HAP-1 (cell line): ENCODE data around the gene ANAPC1.
A peak's percentile ranks its signal among the peaks of the same experiment; 100 is the strongest.
"Not testable (repeated sequence)": the region's sequence is repeated elsewhere in the genome, so short reads cannot be mapped to it uniquely, and the experiment has no call there.

ENCODE experiments used
- DNase-seq, 2 experiments: peaks; one replicate each; pipeline ENCODE4 v3.0.0-alpha.2; 2016 to 2020; ENCODE audit warnings: low spot score in 2 of 2
- H3K27me3 ChIP-seq: fragments of 250-450 bp; sonication (Bioruptor Pico); 2 replicates; pipeline ENCODE4 v1.5.1; 2020; ENCODE audit warnings: low read depth, mild to moderate bottlenecking, moderate library complexity
- H3K36me3 ChIP-seq: fragments of 250-450 bp; sonication (Bioruptor Pico); replicated peaks from 2 replicates; pipeline ENCODE4 v1.5.1; 2020; ENCODE audit warnings: mild to moderate bottlenecking
- H3K4me1 ChIP-seq: fragments of 250-450 bp; sonication (Bioruptor Pico); 2 replicates; pipeline ENCODE4 v1.5.1; 2020; ENCODE audit warnings: mild to moderate bottlenecking
- H3K4me3 ChIP-seq: fragments of 250-450 bp; sonication (Bioruptor Pico); 2 replicates; pipeline ENCODE4 v1.5.1; 2020; ENCODE audit warnings: mild to moderate bottlenecking, moderate library complexity
- H3K9me3 ChIP-seq: fragments of 250-450 bp; sonication (Bioruptor Pico); 2 replicates; pipeline ENCODE4 v1.5.1; 2020; ENCODE audit warnings: mild to moderate bottlenecking, moderate library complexity
- in situ Hi-C: fragments of 300-500 bp; cut with MboI; formaldehyde crosslinking; loops from 3 replicates; pipeline ENCODE4 v1.14.3; 2020; ENCODE audit warnings: low sequenced_read_pairs, inconsistent platforms, mixed read lengths

ANAPC1 gene

GRCh38 chr2:111897630-111897923 is 13.6 kb upstream of the ANAPC1 start:
- no peak for DNase-seq
- Histone ChIP-seq H3K4me3 (peak overlapping the region; percentile 88), H3K27me3 (no peaks in the 10 kb centered on the region), H3K36me3 (no peaks in the 10 kb centered on the region), H3K9me3 (no peaks in the 10 kb centered on the region), H3K4me1 (peaks cover 14% of the 10 kb centered on the region)
- in situ Hi-C loops = loop anchor here (25.0 kb wide), 1 partner anchor 365 kb away; the partner anchor contains the start of gene ZC3H8

GRCh38 chr2:111896576-111896975 is 12.6 kb upstream of the ANAPC1 start:
- no peak for DNase-seq
- no peak overlapping the region for H3K4me3 ChIP-seq
- no peaks in the 10 kb centered on the region for H3K27me3 ChIP-seq
- H3K36me3 ChIP-seq = no peaks in the 10 kb centered on the region
- in situ Hi-C loops = loop anchor here (25.0 kb wide), 1 partner anchor 366 kb away; the partner anchor contains the start of gene ZC3H8
- peaks cover 14% of the 10 kb centered on the region for H3K4me1 ChIP-seq
- H3K9me3 ChIP-seq = no peaks in the 10 kb centered on the region

GRCh38 chr2:111896024-111896423 is 12.0 kb upstream of the ANAPC1 start:
- no peak overlapping the region for H3K4me3 ChIP-seq
- no peaks in the 10 kb centered on the region for H3K27me3 ChIP-seq
- no peaks in the 10 kb centered on the region for H3K9me3 ChIP-seq
- peak in 1 of 2 experiments; percentile 46 for DNase-seq
- in situ Hi-C loops = loop anchor here (25.0 kb wide), 1 partner anchor 366 kb away; the partner anchor contains the start of gene ZC3H8
- H3K36me3 ChIP-seq = no peaks in the 10 kb centered on the region
- H3K4me1 ChIP-seq = peaks cover 11% of the 10 kb centered on the region

GRCh38 chr2:111884592-111884964 is 585 bp upstream of the ANAPC1 start:
- in situ Hi-C loops = loop anchor here (25.0 kb wide), 1 partner anchor 378 kb away; the partner anchor contains the start of gene ZC3H8

GRCh38 chr2:111872806-111873205 is 11.2 kb downstream of the ANAPC1 start:
- not testable (repeated sequence) for DNase-seq, H3K27me3 ChIP-seq, H3K4me1 ChIP-seq, H3K4me3 ChIP-seq, H3K9me3 ChIP-seq
- in situ Hi-C loops = loop anchor here (25.0 kb wide), 1 partner anchor 689 kb away; no protein-coding TSS in a partner anchor
- peaks cover 22% of the 10 kb centered on the region for H3K36me3 ChIP-seq

More at GRCh38 chr2:111884592-111884964, 585 bp upstream of the ANAPC1 start:
- Histone ChIP-seq H3K4me1 (peaks cover 12% of the 10 kb centered on the region), H3K27me3 (no peaks in the 10 kb centered on the region), H3K9me3 (no peaks in the 10 kb centered on the region), H3K4me3 (peak overlapping the region; percentile 99), H3K36me3 (peaks cover 9% of the 10 kb centered on the region)
- DNase-seq = no peak

DNA sequence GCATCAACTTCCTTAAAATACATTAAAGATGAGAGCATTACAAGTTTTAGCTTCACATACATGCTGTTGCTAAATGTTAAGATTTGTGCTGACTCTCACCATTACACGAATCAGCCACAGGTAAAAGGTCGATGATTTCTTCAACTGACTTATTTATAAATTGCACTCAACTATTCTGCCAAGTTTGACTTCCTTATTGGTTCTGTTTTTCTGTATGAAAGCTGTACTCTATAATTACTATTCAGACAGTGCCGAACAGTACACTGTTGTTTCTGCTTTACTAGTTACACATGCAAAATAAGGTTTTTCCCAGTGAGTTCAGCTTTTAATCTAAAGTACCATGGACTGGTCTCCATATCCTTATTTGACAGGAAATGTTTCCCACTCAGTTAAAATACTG is 18.9 kb downstream of the ANAPC1 start:
- DNase-seq, H3K9me3 ChIP-seq, H3K4me3 ChIP-seq, H3K27me3 ChIP-seq, H3K4me1 ChIP-seq: not testable (repeated sequence)
- H3K36me3 ChIP-seq = peaks cover 12% of the 10 kb centered on the region
- in situ Hi-C loops = loop anchor here (25.0 kb wide), 1 partner anchor 697 kb away; no protein-coding TSS in a partner anchor

DNA sequence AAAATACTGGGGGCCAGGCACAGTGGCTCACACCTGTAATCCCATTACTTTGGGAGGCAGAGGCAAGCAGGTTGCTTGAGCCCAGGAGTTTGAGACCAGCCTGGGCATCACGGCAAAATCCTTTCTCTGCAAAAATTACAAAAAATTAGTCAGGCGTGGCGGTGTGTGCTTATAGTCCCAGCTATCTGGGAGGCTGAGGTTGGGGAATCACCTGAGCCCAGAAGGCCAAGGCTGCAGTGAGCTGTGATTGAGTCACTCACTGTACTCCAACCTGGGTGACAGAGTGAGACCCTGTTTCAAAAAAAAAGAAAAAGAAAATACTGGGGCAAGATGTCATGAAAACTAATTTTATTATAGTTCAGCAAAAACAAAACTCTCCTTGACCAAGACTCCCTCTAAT is 24.0 kb downstream of the ANAPC1 start:
- not testable (repeated sequence) for H3K4me3 ChIP-seq, H3K9me3 ChIP-seq, DNase-seq, H3K36me3 ChIP-seq, H3K27me3 ChIP-seq, H3K4me1 ChIP-seq
- in situ Hi-C loops = loop anchor here (25.0 kb wide), 1 partner anchor 702 kb away; no protein-coding TSS in a partner anchor

DNA sequence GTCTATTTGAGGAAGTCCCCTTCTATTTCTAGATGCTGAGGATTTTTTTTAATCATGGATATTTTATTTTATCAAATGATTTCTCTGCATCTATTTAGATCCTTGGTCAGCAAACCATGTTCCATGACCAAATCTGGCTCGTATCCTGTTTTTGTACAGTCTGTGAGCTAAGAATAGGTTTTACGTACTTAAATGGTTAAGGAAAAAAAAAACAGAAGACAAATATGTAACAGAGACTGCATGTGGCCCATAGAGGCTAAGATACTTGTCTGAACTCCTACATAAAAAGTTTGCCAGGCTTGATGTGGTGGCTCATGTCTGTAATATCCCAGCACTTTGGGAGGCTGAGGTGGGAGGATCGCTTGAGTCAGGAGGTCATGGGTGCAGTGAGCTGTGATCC is 31.4 kb downstream of the ANAPC1 start:
- H3K36me3 ChIP-seq, H3K4me3 ChIP-seq, H3K27me3 ChIP-seq, DNase-seq, H3K9me3 ChIP-seq, H3K4me1 ChIP-seq: not testable (repeated sequence)
- in situ Hi-C loops = loop anchor here (25.0 kb wide), 1 partner anchor 710 kb away; no protein-coding TSS in a partner anchor

GRCh38 chr2:111850646-111851045 is 33.3 kb downstream of the ANAPC1 start:
- peak in 1 of 2 experiments; percentile 64 for DNase-seq
- H3K4me3 ChIP-seq, H3K36me3 ChIP-seq, H3K4me1 ChIP-seq, H3K9me3 ChIP-seq, H3K27me3 ChIP-seq: not testable (repeated sequence)
- in situ Hi-C loops = loop anchor here (25.0 kb wide), 1 partner anchor 712 kb away; no protein-coding TSS in a partner anchor

DNA sequence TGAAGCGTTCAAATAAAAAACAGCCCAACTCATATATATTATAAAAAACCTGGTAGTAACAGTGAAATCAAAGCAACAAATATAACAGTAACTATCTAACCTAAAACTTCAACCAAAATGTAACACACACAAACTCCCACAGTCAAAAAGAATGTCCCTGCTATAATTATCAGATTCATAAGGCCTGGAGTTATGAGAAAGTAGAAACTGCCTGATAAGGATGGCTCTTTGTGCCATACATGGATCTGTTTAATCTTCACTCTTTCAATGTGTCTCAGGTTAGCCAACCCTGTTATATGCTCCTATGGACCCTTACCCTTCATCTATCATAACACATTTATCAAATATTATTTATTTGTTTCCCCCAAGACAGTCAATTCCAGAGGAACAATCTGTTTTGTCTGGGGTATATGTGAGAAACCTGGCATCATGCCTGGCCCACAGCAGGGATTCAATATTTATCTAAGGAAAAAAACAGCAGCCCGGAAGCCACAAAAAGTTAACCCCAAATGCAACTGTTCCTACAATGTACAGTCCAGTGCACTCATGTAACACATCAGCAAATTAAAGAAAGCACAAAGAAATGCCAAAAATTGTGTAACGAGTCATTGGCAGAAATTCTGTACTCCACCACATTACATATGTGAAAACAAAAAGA is 44.2 kb downstream of the ANAPC1 start:
- H3K36me3 ChIP-seq, H3K4me3 ChIP-seq, DNase-seq, H3K27me3 ChIP-seq, H3K4me1 ChIP-seq, H3K9me3 ChIP-seq, in situ Hi-C loops: not testable (repeated sequence)

DNA sequence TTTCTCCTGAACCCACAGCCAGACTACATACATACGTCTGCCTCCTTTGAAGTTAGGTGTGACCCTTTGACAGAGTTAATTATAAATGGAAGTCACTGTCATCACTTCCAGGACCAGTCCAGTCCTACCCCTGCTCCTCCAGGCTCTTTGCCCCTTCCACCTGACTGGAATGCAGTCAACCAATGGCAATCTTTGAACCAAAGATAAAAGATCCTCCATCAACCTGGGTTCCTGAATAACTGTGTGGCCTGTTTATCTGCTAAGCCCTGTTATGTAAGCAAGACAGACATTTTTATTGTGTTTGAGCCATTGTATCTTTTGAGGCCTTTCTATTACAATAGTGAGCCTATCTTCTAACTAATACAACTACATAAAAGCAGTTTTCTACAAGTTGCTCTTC is 45.0 kb downstream of the ANAPC1 start:
- in situ Hi-C loops, H3K27me3 ChIP-seq, H3K36me3 ChIP-seq, DNase-seq, H3K4me1 ChIP-seq, H3K4me3 ChIP-seq, H3K9me3 ChIP-seq: not testable (repeated sequence)

- H3K9me3 ChIP-seq, DNase-seq, H3K4me1 ChIP-seq, H3K27me3 ChIP-seq, in situ Hi-C loops, H3K4me3 ChIP-seq: not testable (repeated sequence)
- H3K36me3 ChIP-seq = peaks cover 11% of the 10 kb centered on the region
Measured at GRCh38 chr2:111834221-111834620, 49.8 kb downstream of the ANAPC1 start.

DNA sequence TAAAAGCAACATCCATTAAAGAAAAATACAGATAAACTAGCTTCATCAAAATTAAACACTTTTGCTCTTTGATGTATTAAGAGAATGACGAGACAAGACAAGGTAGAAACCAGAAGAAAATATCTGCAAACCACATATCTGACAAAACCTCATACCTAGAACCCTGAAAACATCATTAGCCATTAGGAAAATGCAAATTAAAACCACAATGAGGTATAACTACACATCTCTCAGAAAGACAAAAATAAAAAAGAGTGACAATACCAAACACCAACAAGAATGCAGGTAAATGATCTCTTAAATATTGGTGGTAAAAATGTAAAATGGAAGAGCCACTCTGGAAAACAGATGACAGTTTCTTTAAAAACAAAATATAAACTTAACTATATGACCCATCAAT is 53.5 kb downstream of the ANAPC1 start:
- H3K4me3 ChIP-seq, H3K9me3 ChIP-seq, H3K27me3 ChIP-seq, DNase-seq, in situ Hi-C loops, H3K4me1 ChIP-seq: not testable (repeated sequence)
- peaks cover 14% of the 10 kb centered on the region for H3K36me3 ChIP-seq

GRCh38 chr2:111828217-111828766 is 55.7 kb downstream of the ANAPC1 start:
- H3K4me1 ChIP-seq, H3K4me3 ChIP-seq, DNase-seq, H3K27me3 ChIP-seq, H3K9me3 ChIP-seq, in situ Hi-C loops: not testable (repeated sequence)
- peaks cover 15% of the 10 kb centered on the region for H3K36me3 ChIP-seq
